Measurements from ENCODE around the gene LRRC4B. TPM values are rescaled to one million over a fixed set of nuclear protein-coding genes. Genes with fewer than 3 reads are reported as not detected.

The LRRC4B gene
- total and polyA plus RNA-seq, 2 of the 8 experiments (the other 6 are each of a cell fraction or from before 2014, with no cell fraction given), result 13.4 to 21.2 TPM

DNA sequence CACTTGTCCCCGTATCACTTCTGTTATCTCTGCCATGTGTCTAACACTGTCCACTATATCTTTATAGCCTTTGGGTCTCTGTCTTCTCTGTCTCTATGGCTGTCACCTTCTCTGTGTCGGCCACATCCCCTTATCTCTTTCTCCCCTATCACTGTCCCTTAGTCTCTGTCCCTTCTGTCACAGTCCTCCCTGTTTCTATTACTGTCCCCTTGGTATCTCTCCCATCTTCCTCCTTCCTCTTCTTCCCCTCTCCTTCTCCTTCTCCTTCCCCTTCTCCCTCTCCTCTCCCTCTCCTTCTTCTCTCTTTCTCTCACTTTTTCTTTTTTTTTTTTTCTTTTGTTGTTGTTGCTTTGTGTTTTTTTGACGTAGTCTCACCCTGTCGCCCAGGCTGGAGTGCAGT is 34.7 kb upstream of the LRRC4B start:
- H2AFZ ChIP-seq (ENCODE audit: low read length), result no peak overlapping the region
- TF ChIP-seq NANOG (IDR thresholded peaks at IDR 0.05; ENCODE audit: insufficient read depth, low read depth, low read length, poor library complexity, severe bottlenecking), result no peak
- TF ChIP-seq HDAC6 (IDR thresholded peaks at IDR 0.05; ENCODE audit: low read depth, low read length), result no peak
- no peak for TF ChIP-seq CBX8 (IDR thresholded peaks at IDR 0.05; ENCODE audit: borderline replicate concordance, low read depth, low read length)
- TF ChIP-seq, protein P1, sequence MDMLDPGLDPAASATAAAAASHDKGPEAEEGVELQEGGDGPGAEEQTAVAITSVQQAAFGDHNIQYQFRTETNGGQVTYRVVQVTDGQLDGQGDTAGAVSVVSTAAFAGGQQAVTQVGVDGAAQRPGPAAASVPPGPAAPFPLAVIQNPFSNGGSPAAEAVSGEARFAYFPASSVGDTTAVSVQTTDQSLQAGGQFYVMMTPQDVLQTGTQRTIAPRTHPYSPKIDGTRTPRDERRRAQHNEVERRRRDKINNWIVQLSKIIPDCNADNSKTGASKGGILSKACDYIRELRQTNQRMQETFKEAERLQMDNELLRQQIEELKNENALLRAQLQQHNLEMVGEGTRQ (IDR thresholded peaks at IDR 0.05; ENCODE audit: low read length), result no peak
- TF ChIP-seq KDM4A (IDR thresholded peaks at IDR 0.05; ENCODE audit: low read depth, low read length, severe bottlenecking), result no peak
- no peak for TF ChIP-seq SP1 (IDR thresholded peaks at IDR 0.05; ENCODE audit: low read depth, low read length)
- no peak for TF ChIP-seq RFX5 (IDR thresholded peaks at IDR 0.05; ENCODE audit: borderline replicate concordance, low read depth, low read length)
- TF ChIP-seq TCF12 (IDR thresholded peaks at IDR 0.05; ENCODE audit: low read depth, low read length), result no peak
- no peaks in the 10 kb centered on the region for H3K79me2 ChIP-seq (ENCODE audit: control insufficient read depth in 1 of 2, insufficient read depth in 2 of 2, low read length in 2 of 2)
- H4K5ac ChIP-seq (ENCODE audit: insufficient read length, low read depth, low read length), result no peak overlapping the region
- H2AK5ac ChIP-seq (ENCODE audit: low read depth, low read length), result no peak overlapping the region
- 92% methylated on average over 2 of the region's 4 CpGs; no CpG with 5 or more reads in 1 of the 2 experiments for WGBS, 2 experiments (ENCODE audit: extremely low coverage in 1 of 2, insufficient coverage in 1 of 2, insufficient read length in 1 of 2, insufficient replicate concordance in 2 of 2, low coverage in 1 of 2, low lambda C conversion rate in 2 of 2, missing lambda C conversion rate in 1 of 2)
- H3K27ac ChIP-seq (ENCODE audit: low read depth, low read length), result no peak overlapping the region
- no peak overlapping the region for H3K14ac ChIP-seq (ENCODE audit: insufficient read length)
- no peak overlapping the region for H4K8ac ChIP-seq (ENCODE audit: extremely low read depth, insufficient read depth, low read length)
- H3K9me3 ChIP-seq (ENCODE audit: insufficient read depth in 2 of 2, low read depth in 1 of 2, low read length in 1 of 2), result peaks cover 0 to 9% of the 10 kb centered on the region in 2 experiments; a peak in 2 of 4 replicates
- CTCF ChIA-PET (ENCODE audit: partially characterized antibody), result interaction anchor here (2.2 kb wide), 1 partner anchor 65 kb away, joined by 6 read pairs; no protein-coding TSS in a partner anchor
- H3K56ac ChIP-seq (replicated peaks; ENCODE audit: insufficient read length, low read depth, low read length), result no peak overlapping the region
- H3K9ac ChIP-seq (replicated peaks in 1 of 4; ENCODE audit: extremely low read depth in 1 of 4, low read depth in 3 of 4, low read length in 3 of 4), result no peak overlapping the region
- H3K4me2 ChIP-seq (ENCODE audit: insufficient read depth in 1 of 2, low read depth in 2 of 2, low read length in 2 of 2), result no peak overlapping the region
- H4K91ac ChIP-seq (replicated peaks; ENCODE audit: insufficient read length, low read length), result no peak overlapping the region
- no peaks in the 10 kb centered on the region; the same call in 1 of the 2 replicates for H3K23me2 ChIP-seq (ENCODE audit: low read depth, low read length)
- DNase-seq (ENCODE audit: low read depth in 1 of 2, low spot score in 2 of 2), result no peak
- H3K27me3 ChIP-seq (replicated peaks in 1 of 4; ENCODE audit: control insufficient read depth in 3 of 4, extremely low read depth in 1 of 4, insufficient read depth in 3 of 4, low read length in 3 of 4), result peaks cover 3 to 28% (median 23%) of the 10 kb centered on the region in 4 experiments
- H3K23ac ChIP-seq (ENCODE audit: insufficient read length), result no peak overlapping the region
- H2BK15ac ChIP-seq (ENCODE audit: low read length), result no peak overlapping the region
- H4K20me1 ChIP-seq (replicated peaks in 1 of 2; ENCODE audit: control insufficient read depth in 1 of 2, insufficient read depth in 2 of 2, low read length in 2 of 2), result no peaks in the 10 kb centered on the region
- H3K18ac ChIP-seq (ENCODE audit: extremely low read depth, low read length), result no peak overlapping the region
- H3K36me3 ChIP-seq (ENCODE audit: control insufficient read depth in 2 of 4, insufficient read depth in 4 of 4, low read length in 3 of 4), result no peaks in the 10 kb centered on the region
- FAIRE-seq, result no peak
- no peak overlapping the region for H3K4me3 ChIP-seq (ENCODE audit: extremely low read depth in 1 of 4, insufficient read depth in 2 of 4, low read depth in 3 of 4, low read length in 4 of 4)
- H2BK20ac ChIP-seq (ENCODE audit: low read length), result no peak overlapping the region
- H3K4ac ChIP-seq (replicated peaks; ENCODE audit: insufficient read length, low read depth, low read length), result no peak overlapping the region
- no peak overlapping the region for H2BK120ac ChIP-seq (replicated peaks; ENCODE audit: low read depth, low read length)
- H3K4me1 ChIP-seq (replicated peaks in 1 of 4; ENCODE audit: control insufficient read depth in 3 of 4, insufficient read depth in 4 of 4, low read length in 3 of 4), result peaks cover 0 to 3% (median 1%) of the 10 kb centered on the region in 4 experiments; a peak in 2 of 7 replicates
- no peaks in the 10 kb centered on the region for H3K79me1 ChIP-seq (ENCODE audit: low read depth, low read length)
- POLR2A ChIA-PET (ENCODE audit: partially characterized antibody), result no interaction called here
- H2BK12ac ChIP-seq (ENCODE audit: low read depth, low read length), result no peak overlapping the region
- no peak overlapping the region for H2BK5ac ChIP-seq (ENCODE audit: low read depth, low read length)
